Fibroblast of skin of left quadriceps (primary cell): ENCODE measurements around the gene SETD6.
"Not testable (repeated sequence)": the region's sequence is repeated elsewhere in the genome, so short reads cannot be mapped to it uniquely, and the experiment has no call there.

Experiments
- DNase-seq, 2 experiments: peaks; one replicate each; pipeline ENCODE4 v3.0.0-alpha.2; 2013; ENCODE audit warnings: low read depth in 2 of 2

The SETD6 gene

DNA sequence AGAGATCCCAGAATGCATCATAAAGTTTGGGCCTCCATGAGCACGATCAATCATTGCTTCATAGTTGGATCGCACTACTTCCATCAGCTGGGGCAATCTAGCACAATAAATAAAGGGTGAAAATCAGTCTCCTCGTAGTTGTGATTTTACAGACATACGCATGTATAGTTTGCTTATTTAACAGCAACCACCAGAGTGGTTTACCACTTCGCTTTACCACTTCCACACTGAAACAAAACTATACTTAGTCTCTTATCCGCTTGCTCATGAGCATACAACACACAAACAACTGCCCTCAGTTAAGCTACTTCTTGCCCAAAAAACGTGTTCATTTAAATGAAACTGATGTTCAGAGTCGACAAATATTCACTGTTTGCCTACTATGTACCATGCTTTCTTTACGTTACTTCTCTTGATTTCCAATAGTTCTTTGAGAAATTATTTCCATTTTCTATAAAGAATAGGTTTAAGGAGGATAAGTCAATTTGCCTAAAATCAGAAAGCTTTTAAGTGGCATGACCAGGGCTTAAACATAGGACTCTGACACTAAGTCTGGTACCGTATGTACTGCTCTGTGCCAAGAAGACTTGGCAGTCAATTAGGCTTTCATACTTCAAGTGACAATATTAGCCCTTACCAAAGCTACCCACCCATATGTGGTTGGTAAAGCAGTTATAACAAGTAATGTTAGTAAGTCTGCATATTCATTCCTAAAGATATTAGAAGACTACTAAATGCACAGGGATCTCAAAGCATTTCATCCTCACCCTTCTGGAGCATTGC, 22.0 kb downstream of the SETD6 start:
- no peak for DNase-seq

DNA sequence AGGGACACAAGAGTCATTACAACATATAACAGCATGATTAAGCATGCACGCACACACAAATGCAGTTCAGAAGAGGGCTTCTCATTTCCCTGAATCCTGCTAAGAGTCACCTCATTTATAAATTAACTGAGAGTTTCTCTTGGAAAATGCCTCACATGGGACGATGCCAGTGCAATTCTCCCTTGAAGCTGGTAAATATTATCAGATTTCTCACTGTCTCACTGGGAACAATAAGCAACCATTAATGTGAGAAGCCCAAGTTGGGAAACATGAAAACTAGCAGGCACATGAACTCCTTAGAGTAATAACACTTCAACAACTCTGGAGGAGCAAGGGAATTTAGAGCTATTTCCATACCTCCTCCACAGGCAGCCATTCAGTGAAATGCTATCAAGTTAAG, 26.4 kb downstream of the SETD6 start:
- DNase-seq: no peak

DNA sequence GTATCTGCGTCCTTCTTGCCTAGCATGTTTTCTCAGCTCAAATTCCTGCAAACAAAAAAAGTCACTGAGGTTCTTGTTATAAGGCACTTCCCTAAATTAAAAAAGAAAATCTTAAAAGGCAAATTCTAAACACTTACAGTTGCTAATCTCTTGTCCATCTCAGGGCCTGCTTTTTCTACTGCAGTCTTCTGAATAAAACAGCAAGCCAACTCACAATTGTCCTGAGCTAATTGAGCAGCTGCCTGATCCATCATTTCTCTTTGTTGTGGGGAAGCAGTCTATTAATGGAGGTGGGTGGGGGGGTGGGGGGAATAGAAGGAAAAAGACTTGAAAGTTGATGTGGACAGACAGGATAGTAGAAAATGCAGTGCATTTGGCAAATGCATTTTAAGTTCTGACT, 27.0 kb downstream of the SETD6 start:
- DNase-seq: no peak

- no peak for DNase-seq
These were observed 28.4 kb downstream of the SETD6 start for GRCh38 chr16:58543685-58544084.

DNA sequence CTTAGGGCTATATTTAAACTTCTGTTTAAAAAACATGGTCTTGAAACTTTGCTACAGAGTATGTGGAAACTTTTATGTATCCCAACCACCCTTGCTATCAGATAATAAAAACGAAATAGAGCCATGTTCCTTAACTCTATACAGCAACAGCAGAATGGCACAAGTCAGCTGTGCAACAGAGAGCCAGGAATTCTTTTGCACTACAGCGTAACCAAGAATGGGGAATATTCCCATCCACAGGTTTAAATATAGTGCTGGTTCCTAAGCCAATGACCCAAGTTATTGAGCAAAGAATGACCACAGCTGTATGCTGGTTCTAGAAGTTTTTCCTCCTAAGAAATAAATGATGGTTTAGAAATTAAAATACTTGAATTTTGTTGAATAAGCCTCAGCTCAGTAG, 33.1 kb downstream of the SETD6 start:
- no peak for DNase-seq

DNA sequence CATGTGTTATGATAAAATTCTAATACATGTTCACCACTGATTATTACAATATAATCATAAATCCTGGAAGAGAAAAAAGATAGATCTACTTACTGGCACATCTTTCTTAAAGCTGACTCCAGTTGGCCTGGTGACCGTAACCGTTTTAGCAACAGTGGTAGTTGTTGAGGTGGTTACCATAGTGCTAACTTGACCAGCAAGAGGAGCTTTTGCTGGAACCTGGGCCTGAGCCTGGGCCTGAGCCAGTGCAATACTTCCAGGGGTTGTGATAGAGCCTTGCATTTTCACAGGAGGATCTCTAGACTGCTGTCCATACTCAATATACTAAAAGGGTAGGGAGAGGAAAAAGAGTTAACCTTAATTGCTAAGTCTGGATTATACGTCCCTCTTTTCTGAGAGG, 36.2 kb downstream of the SETD6 start:
- no peak for DNase-seq

- no peak for DNase-seq
These were observed 41.4 kb downstream of the SETD6 start for GRCh38 chr16:58556678-58557077.

- DNase-seq: peak; percentile 42
These were observed 47.9 kb downstream of the SETD6 start for GRCh38 chr16:58563235-58563634.

GRCh38 chr16:58563775-58564174, 48.5 kb downstream of the SETD6 start:
- no peak for DNase-seq

GRCh38 chr16:58565697-58566096, 50.4 kb downstream of the SETD6 start:
- not testable (repeated sequence) for DNase-seq
